Measurements from ENCODE around the gene MAP3K2. TPM values are rescaled to one million over a fixed set of nuclear protein-coding genes. Genes with fewer than 3 reads are reported as not detected.

The MAP3K2 gene
- total RNA-seq, 2 experiments from 2014 or later, result 103 to 105 TPM

GRCh38 chr2:127419448-127420038 is 31.8 kb upstream of the MAP3K2 start:
- no peak overlapping the region for H3K27ac Mint-ChIP-seq
- POLR2A ChIA-PET, result no interaction called here
- no peaks in the 10 kb centered on the region for H3K9me3 Mint-ChIP-seq
- intact Hi-C loops (cut with DNase I, micrococcal nuclease), result loop anchor here (10.0 kb wide), 2 partner anchors 95 to 335 kb away; no protein-coding TSS in a partner anchor
- CTCF ChIA-PET, result no interaction called here
- TF ChIP-seq, protein P1, sequence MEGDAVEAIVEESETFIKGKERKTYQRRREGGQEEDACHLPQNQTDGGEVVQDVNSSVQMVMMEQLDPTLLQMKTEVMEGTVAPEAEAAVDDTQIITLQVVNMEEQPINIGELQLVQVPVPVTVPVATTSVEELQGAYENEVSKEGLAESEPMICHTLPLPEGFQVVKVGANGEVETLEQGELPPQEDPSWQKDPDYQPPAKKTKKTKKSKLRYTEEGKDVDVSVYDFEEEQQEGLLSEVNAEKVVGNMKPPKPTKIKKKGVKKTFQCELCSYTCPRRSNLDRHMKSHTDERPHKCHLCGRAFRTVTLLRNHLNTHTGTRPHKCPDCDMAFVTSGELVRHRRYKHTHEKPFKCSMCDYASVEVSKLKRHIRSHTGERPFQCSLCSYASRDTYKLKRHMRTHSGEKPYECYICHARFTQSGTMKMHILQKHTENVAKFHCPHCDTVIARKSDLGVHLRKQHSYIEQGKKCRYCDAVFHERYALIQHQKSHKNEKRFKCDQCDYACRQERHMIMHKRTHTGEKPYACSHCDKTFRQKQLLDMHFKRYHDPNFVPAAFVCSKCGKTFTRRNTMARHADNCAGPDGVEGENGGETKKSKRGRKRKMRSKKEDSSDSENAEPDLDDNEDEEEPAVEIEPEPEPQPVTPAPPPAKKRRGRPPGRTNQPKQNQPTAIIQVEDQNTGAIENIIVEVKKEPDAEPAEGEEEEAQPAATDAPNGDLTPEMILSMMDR (IDR thresholded peaks at IDR 0.05), result no peak
- Histone ChIP-seq H3K27me3 (ENCODE audit: control insufficient read depth in 1 of 2, insufficient read depth in 2 of 2, low read length in 2 of 2) (peaks cover 19 to 23% of the 10 kb centered on the region in 2 experiments), H3K36me3 (ENCODE audit: insufficient read depth, low read length) (no peaks in the 10 kb centered on the region), H3K9me3 (ENCODE audit: control insufficient read depth in 1 of 2, insufficient read depth in 1 of 2, low read length in 2 of 2) (peaks cover 0 to 16% of the 10 kb centered on the region in 2 experiments), H3K27ac (ENCODE audit: low read depth in 1 of 2, low read length in 2 of 2) (no peak overlapping the region), H3K4me1 (ENCODE audit: insufficient read depth, low read length) (peaks cover 33% of the 10 kb centered on the region), H3K4me3 (ENCODE audit: low read length) (no peak overlapping the region)
- no peak for ATAC-seq (ENCODE audit: poor library complexity)
- H3K4me3 Mint-ChIP-seq, result no peak overlapping the region
- no peaks in the 10 kb centered on the region for H3K36me3 Mint-ChIP-seq (ENCODE audit: low read depth)
- DNase-seq, result no peak
- H3K4me1 Mint-ChIP-seq (ENCODE audit: low read depth), result peaks cover 23% of the 10 kb centered on the region
- peaks cover 31% of the 10 kb centered on the region for H3K27me3 Mint-ChIP-seq

GRCh38 chr2:127419112-127419430 is 31.3 kb upstream of the MAP3K2 start:
- no peaks in the 10 kb centered on the region for H3K9me3 Mint-ChIP-seq
- ChIA-PET POLR2A (no interaction called here), CTCF (no interaction called here)
- H3K27me3 Mint-ChIP-seq, result peaks cover 29% of the 10 kb centered on the region
- Histone ChIP-seq H3K36me3 (ENCODE audit: insufficient read depth, low read length) (no peaks in the 10 kb centered on the region), H3K27me3 (ENCODE audit: control insufficient read depth in 1 of 2, insufficient read depth in 2 of 2, low read length in 2 of 2) (peaks cover 18 to 20% of the 10 kb centered on the region in 2 experiments), H3K4me3 (ENCODE audit: low read length) (no peak overlapping the region), H3K9me3 (ENCODE audit: control insufficient read depth in 1 of 2, insufficient read depth in 1 of 2, low read length in 2 of 2) (peaks cover 0 to 16% of the 10 kb centered on the region in 2 experiments), H3K27ac (ENCODE audit: low read depth in 1 of 2, low read length in 2 of 2) (no peak overlapping the region), H3K4me1 (ENCODE audit: insufficient read depth, low read length) (peaks cover 33% of the 10 kb centered on the region)
- no peak for ATAC-seq (ENCODE audit: poor library complexity)
- H3K36me3 Mint-ChIP-seq (ENCODE audit: low read depth), result no peaks in the 10 kb centered on the region
- intact Hi-C loops (cut with DNase I, micrococcal nuclease), result loop anchor here (10.0 kb wide), 2 partner anchors 94 to 334 kb away; no protein-coding TSS in a partner anchor
- no peak overlapping the region for H3K27ac Mint-ChIP-seq
- TF ChIP-seq, protein P1 (IDR thresholded peaks at IDR 0.05), result no peak
- H3K4me1 Mint-ChIP-seq (ENCODE audit: low read depth), result peaks cover 22% of the 10 kb centered on the region
- no peak for DNase-seq
- H3K4me3 Mint-ChIP-seq, result peak overlapping the region; percentile 11

- H3K27me3 ChIP-seq (ENCODE audit: control insufficient read depth in 1 of 2, insufficient read depth in 2 of 2, low read length in 2 of 2), result peaks cover 14 to 16% of the 10 kb centered on the region in 2 experiments
- ChIA-PET POLR2A (no interaction called here), CTCF (no interaction called here)
- H3K36me3 ChIP-seq (ENCODE audit: insufficient read depth, low read length), result no peaks in the 10 kb centered on the region
- TF ChIP-seq, protein P1 (IDR thresholded peaks at IDR 0.05), result no peak
- ATAC-seq (ENCODE audit: poor library complexity) (no peak), DNase-seq (no peak)
- no peak within 1 kb of the TSS for H3K27ac Mint-ChIP-seq
- no peak within 1 kb of the TSS for H3K4me3 ChIP-seq (ENCODE audit: low read length)
- H3K36me3 Mint-ChIP-seq (ENCODE audit: low read depth), result no peaks in the 10 kb centered on the region
- H3K9me3 Mint-ChIP-seq, result no peaks in the 10 kb centered on the region
- H3K27ac ChIP-seq (ENCODE audit: low read depth in 1 of 2, low read length in 2 of 2), result no peak within 1 kb of the TSS
- peaks cover 31% of the 10 kb centered on the region for H3K4me1 ChIP-seq (ENCODE audit: insufficient read depth, low read length)
- peak within 1 kb of the TSS; percentile 87 for H3K4me3 Mint-ChIP-seq
- H3K27me3 Mint-ChIP-seq, result peaks cover 23% of the 10 kb centered on the region
- H3K4me1 Mint-ChIP-seq (ENCODE audit: low read depth), result peaks cover 17% of the 10 kb centered on the region
- intact Hi-C loops (cut with DNase I, micrococcal nuclease), result loop anchor here (10.0 kb wide), 2 partner anchors 94 to 334 kb away; no protein-coding TSS in a partner anchor
- peaks cover 0 to 15% of the 10 kb centered on the region in 2 experiments for H3K9me3 ChIP-seq (ENCODE audit: control insufficient read depth in 1 of 2, insufficient read depth in 1 of 2, low read length in 2 of 2)
Measured at GRCh38 chr2:127418300-127419111, 30.7 kb upstream of the MAP3K2 start, which contains the start of gene PROC. Gene PROC, plus strand, starts transcription at chr2:127418427. Its CDS starts 1,516 bp downstream, at chr2:127419943.
